Activated CD4-positive, CD25-positive, alpha-beta regulatory T cell (primary cell): ENCODE data around the gene PCDHGB4.
"Not testable (repeated sequence)": the region's sequence is repeated elsewhere in the genome, so short reads cannot be mapped to it uniquely, and the experiment has no call there.

Experiments used
- DNase-seq, 4 experiments: peaks; one replicate each; lab custom pipeline; 2025; lab: John Stamatoyannopoulos, UW

PCDHGB4 gene

DNA sequence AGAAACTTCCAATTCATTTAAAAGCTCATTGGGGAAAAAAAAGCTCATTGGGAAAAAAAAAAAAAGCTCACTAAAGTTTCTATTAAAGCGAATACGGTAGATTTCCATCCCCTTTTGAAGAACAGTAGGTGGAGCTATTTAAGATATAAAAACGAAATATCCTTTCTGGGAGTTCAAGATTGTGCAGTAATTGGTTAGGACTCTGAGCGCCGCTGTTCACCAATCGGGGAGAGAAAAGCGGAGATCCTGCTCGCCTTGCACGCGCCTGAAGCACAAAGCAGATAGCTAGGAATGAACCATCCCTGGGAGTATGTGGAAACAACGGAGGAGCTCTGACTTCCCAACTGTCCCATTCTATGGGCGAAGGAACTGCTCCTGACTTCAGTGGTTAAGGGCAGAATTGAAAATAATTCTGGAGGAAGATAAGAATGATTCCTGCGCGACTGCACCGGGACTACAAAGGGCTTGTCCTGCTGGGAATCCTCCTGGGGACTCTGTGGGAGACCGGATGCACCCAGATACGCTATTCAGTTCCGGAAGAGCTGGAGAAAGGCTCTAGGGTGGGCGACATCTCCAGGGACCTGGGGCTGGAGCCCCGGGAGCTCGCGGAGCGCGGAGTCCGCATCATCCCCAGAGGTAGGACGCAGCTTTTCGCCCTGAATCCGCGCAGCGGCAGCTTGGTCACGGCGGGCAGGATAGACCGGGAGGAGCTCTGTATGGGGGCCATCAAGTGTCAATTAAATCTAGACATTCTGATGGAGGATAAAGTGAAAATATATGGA lies 43.0 kb downstream of the PCDHGB4 start, which contains the start of gene PCDHGA12:
Gene PCDHGA12 (plus strand): TSS at position 176 of the 782 bp plus-strand sequence. CDS start 253 bp downstream, at position 429.
- DNase-seq: no peak

DNA sequence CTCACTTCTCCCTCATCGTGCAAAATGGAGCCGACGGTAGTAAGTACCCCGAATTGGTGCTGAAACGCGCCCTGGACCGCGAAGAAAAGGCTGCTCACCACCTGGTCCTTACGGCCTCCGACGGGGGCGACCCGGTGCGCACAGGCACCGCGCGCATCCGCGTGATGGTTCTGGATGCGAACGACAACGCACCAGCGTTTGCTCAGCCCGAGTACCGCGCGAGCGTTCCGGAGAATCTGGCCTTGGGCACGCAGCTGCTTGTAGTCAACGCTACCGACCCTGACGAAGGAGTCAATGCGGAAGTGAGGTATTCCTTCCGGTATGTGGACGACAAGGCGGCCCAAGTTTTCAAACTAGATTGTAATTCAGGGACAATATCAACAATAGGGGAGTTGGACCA lies 43.8 kb downstream of the PCDHGB4 start:
- DNase-seq: no peak

DNA sequence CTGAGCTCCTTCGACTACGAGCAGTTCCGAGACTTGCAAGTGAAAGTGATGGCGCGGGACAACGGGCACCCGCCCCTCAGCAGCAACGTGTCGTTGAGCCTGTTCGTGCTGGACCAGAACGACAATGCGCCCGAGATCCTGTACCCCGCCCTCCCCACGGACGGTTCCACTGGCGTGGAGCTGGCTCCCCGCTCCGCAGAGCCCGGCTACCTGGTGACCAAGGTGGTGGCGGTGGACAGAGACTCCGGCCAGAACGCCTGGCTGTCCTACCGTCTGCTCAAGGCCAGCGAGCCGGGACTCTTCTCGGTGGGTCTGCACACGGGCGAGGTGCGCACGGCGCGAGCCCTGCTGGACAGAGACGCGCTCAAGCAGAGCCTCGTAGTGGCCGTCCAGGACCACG lies 44.8 kb downstream of the PCDHGB4 start:
- DNase-seq: not testable (repeated sequence)

DNA sequence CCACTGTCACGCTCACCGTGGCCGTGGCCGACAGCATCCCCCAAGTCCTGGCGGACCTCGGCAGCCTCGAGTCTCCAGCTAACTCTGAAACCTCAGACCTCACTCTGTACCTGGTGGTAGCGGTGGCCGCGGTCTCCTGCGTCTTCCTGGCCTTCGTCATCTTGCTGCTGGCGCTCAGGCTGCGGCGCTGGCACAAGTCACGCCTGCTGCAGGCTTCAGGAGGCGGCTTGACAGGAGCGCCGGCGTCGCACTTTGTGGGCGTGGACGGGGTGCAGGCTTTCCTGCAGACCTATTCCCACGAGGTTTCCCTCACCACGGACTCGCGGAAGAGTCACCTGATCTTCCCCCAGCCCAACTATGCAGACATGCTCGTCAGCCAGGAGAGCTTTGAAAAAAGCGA lies 45.2 kb downstream of the PCDHGB4 start:
- DNase-seq: not testable (repeated sequence)

DNA sequence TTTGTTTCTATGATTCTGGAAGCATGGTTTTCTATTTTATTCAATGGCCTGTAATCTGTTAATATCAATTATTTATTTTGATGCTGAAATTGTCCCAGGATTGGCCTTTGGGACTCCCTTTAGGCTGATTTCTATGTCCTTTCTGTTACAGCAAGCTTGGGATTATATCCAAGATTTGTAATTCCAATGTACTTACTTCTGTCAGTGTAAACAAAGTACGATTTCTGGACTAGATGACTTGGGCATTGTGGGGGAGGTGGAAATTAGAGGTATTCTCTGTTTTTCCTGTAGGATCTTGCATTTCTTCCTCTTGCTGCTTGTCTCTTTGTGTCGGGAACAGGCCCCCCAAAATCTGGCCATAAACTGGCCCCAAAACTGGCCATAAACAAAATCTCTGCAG lies 46.5 kb downstream of the PCDHGB4 start:
- no peak for DNase-seq

DNA sequence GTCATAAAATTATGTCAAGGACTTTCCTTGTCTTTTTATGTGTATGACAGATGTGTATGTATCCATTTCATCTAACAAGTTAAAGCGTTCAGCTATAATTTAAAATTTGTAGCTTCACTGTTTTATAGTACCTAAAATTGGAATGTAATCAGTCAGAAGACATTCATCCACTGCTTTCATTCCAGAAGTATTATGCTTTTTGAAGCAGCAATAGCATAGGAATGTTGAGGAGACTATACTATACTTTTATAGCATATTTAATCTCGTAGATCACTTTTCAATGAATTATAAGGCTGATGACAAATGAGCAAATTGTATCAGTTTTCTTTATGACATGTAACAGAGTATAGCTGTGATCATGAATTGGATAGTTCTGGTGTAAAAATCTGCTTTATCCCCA lies 49.7 kb downstream of the PCDHGB4 start:
- no peak for DNase-seq

DNA sequence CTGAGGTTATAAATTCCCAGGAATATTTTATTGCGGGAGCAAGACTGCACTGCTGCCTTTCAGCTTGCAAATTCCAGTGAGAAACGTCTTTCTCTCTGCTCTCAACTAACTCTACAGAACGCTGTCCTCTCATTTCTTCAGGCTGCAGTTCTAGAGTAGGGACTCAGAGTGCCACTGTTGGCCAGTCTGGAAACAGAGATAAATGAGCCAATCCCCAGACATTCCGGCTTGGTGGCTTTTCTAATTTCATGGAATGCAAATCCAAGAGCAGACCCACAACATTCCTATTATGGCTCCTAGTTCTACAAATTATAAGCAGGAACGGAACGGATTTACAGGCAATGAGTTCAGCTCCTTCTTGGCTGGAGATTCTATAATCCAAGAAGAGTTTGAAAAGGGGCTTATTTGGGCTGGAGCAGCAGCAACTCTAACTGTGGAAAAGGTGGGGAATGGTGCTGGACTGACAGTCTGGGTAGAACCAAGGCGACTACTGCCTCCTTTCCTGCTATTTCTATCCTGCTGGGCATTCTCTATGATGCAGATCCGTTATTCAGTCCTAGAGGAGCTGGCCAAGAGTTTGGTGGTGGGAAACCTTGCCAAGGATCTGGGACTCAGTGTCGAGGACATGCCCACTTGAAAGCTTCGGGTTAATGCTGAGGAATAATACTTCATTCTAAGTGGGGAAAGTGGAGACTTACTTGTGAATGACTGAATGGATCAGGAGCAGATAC lies 52.1 kb downstream of the PCDHGB4 start:
- no peak for DNase-seq
